ENCODE results near the gene SUGCT.

- TF ChIP-seq EGR1 (IDR thresholded peaks at IDR 0.05) (no peak), CEBPB (IDR thresholded peaks at IDR 0.05) (no peak), EP300 (IDR thresholded peaks at IDR 0.05; ENCODE audit: borderline replicate concordance) (no peak), RAD21 (IDR thresholded peaks at IDR 0.05; ENCODE audit: low read depth) (no peak), TAF1 (IDR thresholded peaks at IDR 0.05; ENCODE audit: low read depth) (no peak), FOXM1 (IDR thresholded peaks at IDR 0.05; ENCODE audit: borderline replicate concordance, low read depth) (no peak), USF1 (IDR thresholded peaks at IDR 0.05) (no peak), ZBTB7A (IDR thresholded peaks at IDR 0.05; ENCODE audit: low read depth) (no peak), TCF12 (IDR thresholded peaks at IDR 0.05; ENCODE audit: low read depth) (no peak)
- TF ChIP-seq, protein P1, sequence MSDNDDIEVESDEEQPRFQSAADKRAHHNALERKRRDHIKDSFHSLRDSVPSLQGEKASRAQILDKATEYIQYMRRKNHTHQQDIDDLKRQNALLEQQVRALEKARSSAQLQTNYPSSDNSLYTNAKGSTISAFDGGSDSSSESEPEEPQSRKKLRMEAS (IDR thresholded peaks at IDR 0.05) = no peak
Observed at GRCh38 chr7:40799493-40800403, 664.9 kb downstream of the SUGCT start.

Data from Ishikawa (cell line).